ENCODE measurements around the gene C22orf23.

- TF ChIP-seq CTCF (IDR thresholded peaks at IDR 0.05; ENCODE audit: insufficient read depth, low read depth, low read length) (no peak), EZH2 (IDR thresholded peaks at IDR 0.05; ENCODE audit: insufficient read depth, low read length) (no peak)
These were observed 21.8 kb upstream of the C22orf23 start for GRCh38 chr22:37975153-37975552.

Data from astrocyte (in vitro differentiated cells and primary cell).